Omental fat pad (tissue), 4 donors: ENCODE measurements around the gene ALG9. TPM values are rescaled to one million over a fixed set of nuclear protein-coding genes. Genes with fewer than 3 reads are reported as not detected.
"Not testable (repeated sequence)": the region's sequence is repeated elsewhere in the genome, so short reads cannot be mapped to it uniquely, and the experiment has no call there.

Source experiments
- ATAC-seq: fragments of 150-250 bp; one replicate; pipeline ENCODE4 v1.9.1; 2016; ENCODE audit warnings: mild to moderate bottlenecking, moderate library complexity; ENCODE audit not compliant: low FRiP score
- DNase-seq: peaks from one replicate; pipeline ENCODE4 v3.0.0-alpha.2; 2019; ENCODE audit warnings: low spot score
- total RNA-seq, 4 donors: library from RNA; depleted of rRNA; stranded (reverse); fragments of >200 nt; gene quantifications; one replicate each; pipeline ENCODE4 v1.1.0, GENCODE V29; 2016
- TF ChIP-seq, protein P1 (sequence below), 3 donors: fragments of 450-650 bp; IDR thresholded peaks; one replicate each; pipeline ENCODE4 v1.5.1; 2016 to 2017; ENCODE audit warnings: antibody characterized with exemption in 3 of 3, mild to moderate bottlenecking in 3 of 3, moderate library complexity in 2 of 3

ALG9 gene
- total RNA-seq, 4 donors from 2014 or later: 21.0 to 168 (median 34.7) TPM

DNA sequence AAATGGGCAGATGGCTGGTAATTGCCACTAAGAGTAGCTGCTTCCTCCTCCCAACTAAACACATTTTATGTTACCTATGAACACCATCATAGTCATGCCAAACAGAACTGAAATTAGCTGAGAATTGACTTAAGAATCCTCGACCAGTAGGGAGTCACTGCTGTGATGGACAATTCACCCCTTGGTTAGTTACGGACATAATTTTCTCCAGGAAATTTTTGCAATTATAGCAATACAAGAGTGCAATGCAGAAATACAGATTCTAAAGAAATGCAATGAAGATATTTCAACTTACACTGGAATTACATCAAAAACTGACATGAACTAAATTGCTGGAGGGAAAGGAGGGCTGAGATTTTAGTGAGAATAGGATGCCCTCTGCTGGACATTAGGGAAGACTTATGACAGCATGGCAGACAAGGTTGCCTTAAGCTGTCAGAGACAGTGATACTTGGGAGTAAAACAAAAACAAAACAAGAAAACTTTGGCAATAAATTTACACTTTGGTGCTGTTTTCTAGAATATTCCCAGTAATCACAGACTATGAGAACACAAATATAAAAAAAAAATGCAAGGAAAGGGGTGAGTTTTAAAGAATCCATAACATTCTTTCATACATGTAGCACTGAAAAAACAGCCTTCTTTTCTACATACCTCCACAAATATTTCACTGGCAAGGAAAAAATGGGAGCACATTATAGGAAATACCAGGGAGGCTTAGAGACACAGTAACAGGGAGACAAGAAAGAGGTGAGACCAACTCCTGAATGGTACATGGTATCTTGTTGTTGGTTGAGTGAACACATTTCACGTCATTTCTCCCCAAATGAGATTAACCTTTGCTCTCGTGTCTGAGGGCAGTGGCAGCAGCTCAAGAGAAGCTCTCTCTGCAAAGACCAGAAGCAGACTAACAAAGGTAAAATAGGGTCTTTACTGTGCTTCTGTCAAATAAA, 94.0 kb downstream of the ALG9 start:
- TF ChIP-seq, protein P1, sequence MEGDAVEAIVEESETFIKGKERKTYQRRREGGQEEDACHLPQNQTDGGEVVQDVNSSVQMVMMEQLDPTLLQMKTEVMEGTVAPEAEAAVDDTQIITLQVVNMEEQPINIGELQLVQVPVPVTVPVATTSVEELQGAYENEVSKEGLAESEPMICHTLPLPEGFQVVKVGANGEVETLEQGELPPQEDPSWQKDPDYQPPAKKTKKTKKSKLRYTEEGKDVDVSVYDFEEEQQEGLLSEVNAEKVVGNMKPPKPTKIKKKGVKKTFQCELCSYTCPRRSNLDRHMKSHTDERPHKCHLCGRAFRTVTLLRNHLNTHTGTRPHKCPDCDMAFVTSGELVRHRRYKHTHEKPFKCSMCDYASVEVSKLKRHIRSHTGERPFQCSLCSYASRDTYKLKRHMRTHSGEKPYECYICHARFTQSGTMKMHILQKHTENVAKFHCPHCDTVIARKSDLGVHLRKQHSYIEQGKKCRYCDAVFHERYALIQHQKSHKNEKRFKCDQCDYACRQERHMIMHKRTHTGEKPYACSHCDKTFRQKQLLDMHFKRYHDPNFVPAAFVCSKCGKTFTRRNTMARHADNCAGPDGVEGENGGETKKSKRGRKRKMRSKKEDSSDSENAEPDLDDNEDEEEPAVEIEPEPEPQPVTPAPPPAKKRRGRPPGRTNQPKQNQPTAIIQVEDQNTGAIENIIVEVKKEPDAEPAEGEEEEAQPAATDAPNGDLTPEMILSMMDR (IDR thresholded peaks at IDR 0.05): peak in 2 of 3 donors; percentile 32 to 66
- DNase-seq (no peak), ATAC-seq (peak; percentile 88)

DNA sequence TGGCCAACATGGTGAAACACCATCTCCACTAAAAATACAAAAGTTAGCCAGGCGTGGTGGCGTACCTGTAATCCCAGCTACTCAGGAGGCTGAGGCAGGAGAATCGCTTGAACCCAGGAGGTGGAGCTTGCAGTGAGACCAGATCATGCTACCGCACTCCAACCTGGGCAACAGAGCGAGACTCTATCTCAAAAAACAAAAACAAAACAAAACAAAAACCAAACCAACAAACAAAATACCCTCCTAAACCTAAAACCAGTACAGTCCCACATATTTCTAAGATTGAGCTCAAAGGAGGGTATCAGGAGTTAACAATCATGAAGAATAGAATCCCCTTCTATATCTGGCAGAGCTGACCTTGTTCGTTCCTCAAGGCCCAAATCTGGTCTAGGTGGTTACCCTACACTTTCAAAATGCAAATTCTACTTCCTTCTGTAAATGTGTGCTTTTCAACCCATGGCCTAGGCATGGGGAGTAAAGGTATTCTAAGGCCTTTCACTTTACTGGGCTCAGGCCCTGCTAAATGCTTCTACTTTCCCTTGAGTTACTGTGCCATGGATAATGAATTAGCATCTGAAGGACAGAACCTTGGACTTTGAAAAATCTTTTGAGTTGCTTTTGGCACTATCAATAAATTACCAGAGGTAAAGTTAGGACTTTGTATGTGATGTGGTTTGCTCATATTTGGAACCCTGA, 94.8 kb downstream of the ALG9 start:
- TF ChIP-seq, protein P1 (IDR thresholded peaks at IDR 0.05): no peak
- DNase-seq (no peak), ATAC-seq (no peak)

- TF ChIP-seq, protein P1 (IDR thresholded peaks at IDR 0.05): no peak
- no peak for DNase-seq
- peak; percentile 12 for ATAC-seq
These were observed 96.2 kb downstream of the ALG9 start for GRCh38 chr11:111774955-111775710.

DNA sequence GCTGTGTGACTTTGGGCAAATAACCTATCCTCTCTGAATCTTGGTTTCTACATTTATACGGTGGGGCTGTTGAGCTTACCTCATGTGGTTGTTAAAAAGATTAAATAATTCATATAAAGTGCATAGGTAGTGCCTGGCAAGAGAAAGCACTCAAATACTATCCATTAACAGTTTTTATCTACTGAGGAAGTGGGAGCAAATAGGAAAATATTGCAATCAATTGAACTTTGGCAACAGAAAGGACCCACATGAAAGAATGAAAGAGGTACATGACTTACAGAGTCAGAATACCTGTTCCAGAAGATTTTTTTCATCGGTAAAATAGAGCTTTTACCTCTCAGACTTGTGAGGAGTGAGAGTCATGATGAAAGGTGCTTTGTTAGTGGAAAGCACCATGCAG, 98.8 kb downstream of the ALG9 start:
- no peak for ATAC-seq
- DNase-seq: no peak
- TF ChIP-seq, protein P1 (IDR thresholded peaks at IDR 0.05): no peak

GRCh38 chr11:111771205-111771604, 100.2 kb downstream of the ALG9 start:
- not testable (repeated sequence) for DNase-seq, ATAC-seq

DNA sequence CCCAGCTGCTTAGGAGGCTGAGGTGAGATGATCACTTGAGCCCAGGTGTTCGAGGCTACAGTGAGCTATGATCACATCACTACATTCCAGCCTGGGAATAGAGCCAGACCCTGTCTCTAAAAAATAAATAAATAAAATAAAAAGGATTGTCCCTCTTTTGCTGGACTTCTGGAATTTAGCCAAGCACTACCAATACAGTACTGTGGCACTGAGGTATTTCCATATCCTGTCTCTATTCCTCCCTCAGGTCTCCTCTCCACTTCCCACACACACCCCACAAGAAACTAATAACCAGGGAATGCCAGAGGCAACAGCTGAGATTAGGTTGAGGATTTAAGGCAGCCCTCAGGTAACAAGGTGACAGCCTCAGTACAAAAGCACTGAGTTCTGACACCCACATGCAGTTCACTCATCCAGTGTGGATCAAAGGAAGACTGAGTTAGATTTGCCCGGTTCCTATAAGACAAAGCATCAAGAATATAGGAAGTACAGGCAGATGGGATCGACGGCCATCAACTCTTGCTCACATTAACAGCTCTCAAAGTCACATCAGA, 100.7 kb downstream of the ALG9 start:
- ATAC-seq (no peak), DNase-seq (no peak)
- TF ChIP-seq, protein P1 (IDR thresholded peaks at IDR 0.05): no peak

- DNase-seq (no peak), ATAC-seq (no peak)
- TF ChIP-seq, protein P1 (IDR thresholded peaks at IDR 0.05): no peak
These were observed 104.6 kb downstream of the ALG9 start for GRCh38 chr11:111766834-111767142.
